Tibial nerve (tissue), 3 donors: ENCODE data around the gene SKAP1.

Experiments
- POLR2A ChIP-seq, 2 donors: fragments of 450-650 bp; IDR thresholded peaks; one replicate each; pipeline ENCODE4 v1.6.1; 2017; ENCODE audit warnings: antibody characterized with exemption in 2 of 2, mild to moderate bottlenecking in 2 of 2, moderate library complexity in 2 of 2
- TF ChIP-seq, protein P1 (sequence below), 5 experiments: fragments of 200-600 bp in 3 of 5; fragments of 450-650 bp in 2 of 5; sonication (generic) in 3 of 5; IDR thresholded peaks; one replicate each; pipeline ENCODE4 v1.5.1; 2016 to 2019; ENCODE audit warnings: antibody characterized with exemption in 5 of 5, mild to moderate bottlenecking in 3 of 5, moderate library complexity in 2 of 5

DNA sequence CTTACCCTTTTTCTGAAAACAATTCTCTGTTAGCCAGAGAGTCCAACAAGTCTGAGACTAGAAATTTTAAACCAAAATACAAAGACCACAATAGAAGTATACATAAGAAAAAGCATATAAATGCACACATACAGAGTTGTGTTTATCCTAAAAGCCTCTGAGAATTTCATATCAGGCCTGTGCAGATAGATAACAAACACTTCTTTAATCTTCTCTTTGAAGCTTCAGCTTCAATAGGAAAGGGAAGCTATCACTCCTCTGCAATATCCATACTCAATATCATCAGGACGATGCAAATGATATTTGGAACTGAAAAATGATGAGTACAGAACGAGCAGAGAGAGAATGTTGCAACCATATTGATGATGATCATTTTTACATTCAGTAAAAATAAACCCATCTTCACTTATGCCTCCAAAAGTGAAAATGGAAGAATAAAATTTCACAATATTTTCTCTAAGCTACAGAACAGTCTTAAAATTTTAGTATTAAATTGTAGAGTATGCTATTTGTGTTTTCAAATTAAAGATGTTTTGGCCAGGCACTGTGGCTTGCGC lies 61.6 kb downstream of the SKAP1 start:
- TF ChIP-seq, protein P1, sequence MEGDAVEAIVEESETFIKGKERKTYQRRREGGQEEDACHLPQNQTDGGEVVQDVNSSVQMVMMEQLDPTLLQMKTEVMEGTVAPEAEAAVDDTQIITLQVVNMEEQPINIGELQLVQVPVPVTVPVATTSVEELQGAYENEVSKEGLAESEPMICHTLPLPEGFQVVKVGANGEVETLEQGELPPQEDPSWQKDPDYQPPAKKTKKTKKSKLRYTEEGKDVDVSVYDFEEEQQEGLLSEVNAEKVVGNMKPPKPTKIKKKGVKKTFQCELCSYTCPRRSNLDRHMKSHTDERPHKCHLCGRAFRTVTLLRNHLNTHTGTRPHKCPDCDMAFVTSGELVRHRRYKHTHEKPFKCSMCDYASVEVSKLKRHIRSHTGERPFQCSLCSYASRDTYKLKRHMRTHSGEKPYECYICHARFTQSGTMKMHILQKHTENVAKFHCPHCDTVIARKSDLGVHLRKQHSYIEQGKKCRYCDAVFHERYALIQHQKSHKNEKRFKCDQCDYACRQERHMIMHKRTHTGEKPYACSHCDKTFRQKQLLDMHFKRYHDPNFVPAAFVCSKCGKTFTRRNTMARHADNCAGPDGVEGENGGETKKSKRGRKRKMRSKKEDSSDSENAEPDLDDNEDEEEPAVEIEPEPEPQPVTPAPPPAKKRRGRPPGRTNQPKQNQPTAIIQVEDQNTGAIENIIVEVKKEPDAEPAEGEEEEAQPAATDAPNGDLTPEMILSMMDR (IDR thresholded peaks at IDR 0.05) = no peak
- no peak for TF ChIP-seq POLR2A (IDR thresholded peaks at IDR 0.05)
